Mucosa of gallbladder (tissue), 1 donor: Measurements from ENCODE around the gene FDXR. TPM values are rescaled to one million over a fixed set of nuclear protein-coding genes. Genes with fewer than 3 reads are reported as not detected.
"Not testable (repeated sequence)": the region's sequence is repeated elsewhere in the genome, so short reads cannot be mapped to it uniquely, and the experiment has no call there.

Experiments
- DNase-seq: peaks from one replicate; pipeline ENCODE4 v3.0.0-alpha.2; 2020; ENCODE audit warnings: low spot score
- total RNA-seq: library from RNA; stranded (reverse); gene quantifications from one replicate; pipeline ENCODE4 v1.2.1, GENCODE V29; 2021
- donor health status: DM: no; HTN: no; CAD: no.

The FDXR gene, protein sequence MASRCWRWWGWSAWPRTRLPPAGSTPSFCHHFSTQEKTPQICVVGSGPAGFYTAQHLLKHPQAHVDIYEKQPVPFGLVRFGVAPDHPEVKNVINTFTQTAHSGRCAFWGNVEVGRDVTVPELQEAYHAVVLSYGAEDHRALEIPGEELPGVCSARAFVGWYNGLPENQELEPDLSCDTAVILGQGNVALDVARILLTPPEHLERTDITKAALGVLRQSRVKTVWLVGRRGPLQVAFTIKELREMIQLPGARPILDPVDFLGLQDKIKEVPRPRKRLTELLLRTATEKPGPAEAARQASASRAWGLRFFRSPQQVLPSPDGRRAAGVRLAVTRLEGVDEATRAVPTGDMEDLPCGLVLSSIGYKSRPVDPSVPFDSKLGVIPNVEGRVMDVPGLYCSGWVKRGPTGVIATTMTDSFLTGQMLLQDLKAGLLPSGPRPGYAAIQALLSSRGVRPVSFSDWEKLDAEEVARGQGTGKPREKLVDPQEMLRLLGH
- 9.3 TPM for total RNA-seq

DNA sequence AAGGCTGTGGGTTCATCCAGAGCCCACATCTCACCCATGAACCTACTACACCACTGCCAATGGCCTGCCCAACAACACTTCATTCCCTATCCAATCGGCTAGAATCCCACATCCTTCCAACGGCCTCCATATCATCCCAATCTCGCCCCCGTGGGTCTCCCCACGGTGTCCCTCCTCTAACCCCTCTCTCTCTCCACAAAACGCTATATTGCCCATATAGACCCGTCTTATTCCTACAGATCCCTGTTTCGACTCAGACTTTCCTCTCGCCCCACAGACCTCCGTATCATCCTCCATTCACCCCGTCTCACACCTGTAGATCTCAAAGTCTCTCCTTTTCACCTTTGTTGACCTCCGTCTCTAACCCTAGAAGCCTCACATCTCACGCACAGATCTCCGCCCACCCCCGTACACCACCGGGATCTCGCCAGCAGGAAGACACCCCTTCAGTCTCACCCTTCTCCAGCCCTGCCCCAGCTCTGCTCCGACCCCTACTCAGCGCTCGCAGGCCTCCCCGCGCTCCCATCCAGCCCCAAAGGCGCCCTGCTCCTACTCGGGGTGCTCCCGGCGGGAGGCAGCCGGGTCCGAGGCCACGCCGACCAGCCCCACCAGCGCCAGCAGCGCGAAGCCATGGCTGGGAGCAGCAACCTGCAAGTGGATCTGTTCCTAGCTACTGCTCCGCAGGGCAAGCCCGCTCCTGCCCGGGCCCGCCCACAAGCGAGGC, at the start of gene FDXR:
Gene FDXR (minus strand): TSS at position 682 of the 724 bp plus-strand sequence. CDS start 50 bp downstream, at position 632.
- no peak for DNase-seq

DNA sequence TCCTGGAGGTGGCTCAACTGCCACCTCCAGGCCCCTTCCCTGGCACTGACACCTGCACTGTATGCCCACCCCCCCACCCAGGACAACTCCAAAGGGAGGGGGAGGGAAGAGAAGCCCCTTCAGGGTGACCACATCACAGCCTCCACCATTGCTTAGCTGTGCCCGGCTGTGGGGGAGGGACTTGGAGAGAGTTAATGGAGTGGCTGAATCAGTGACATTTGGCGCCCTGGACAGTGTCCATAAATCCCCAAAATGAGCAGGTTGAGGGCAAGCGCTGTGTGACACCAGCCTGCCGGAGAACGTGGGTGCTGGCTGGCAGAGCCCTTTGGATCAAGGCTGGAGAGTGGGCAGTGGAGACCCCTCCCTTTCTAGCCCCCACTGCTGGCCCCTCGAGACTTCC, 49.4 kb upstream of the FDXR start:
- no peak for DNase-seq

DNA sequence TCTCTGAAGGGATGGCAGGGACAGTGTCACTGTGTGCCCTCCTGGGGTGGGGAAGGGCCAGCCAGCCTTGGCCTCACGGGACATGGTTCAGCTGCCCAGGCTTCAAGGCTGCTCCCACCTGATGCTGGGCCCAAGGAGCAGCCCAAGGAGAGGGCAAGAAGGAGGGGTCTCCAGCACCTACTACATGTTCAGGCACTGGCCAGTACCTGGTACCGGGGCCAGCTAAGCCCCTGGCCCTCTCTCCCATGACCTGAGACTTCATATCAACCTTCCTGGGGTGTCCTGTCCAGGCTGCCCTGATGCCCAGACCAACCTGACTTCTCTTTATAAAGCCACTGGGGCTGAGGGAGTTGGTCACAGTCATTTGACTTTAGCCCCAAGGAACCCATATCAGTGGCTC, 49.0 kb upstream of the FDXR start:
- DNase-seq: no peak

DNA sequence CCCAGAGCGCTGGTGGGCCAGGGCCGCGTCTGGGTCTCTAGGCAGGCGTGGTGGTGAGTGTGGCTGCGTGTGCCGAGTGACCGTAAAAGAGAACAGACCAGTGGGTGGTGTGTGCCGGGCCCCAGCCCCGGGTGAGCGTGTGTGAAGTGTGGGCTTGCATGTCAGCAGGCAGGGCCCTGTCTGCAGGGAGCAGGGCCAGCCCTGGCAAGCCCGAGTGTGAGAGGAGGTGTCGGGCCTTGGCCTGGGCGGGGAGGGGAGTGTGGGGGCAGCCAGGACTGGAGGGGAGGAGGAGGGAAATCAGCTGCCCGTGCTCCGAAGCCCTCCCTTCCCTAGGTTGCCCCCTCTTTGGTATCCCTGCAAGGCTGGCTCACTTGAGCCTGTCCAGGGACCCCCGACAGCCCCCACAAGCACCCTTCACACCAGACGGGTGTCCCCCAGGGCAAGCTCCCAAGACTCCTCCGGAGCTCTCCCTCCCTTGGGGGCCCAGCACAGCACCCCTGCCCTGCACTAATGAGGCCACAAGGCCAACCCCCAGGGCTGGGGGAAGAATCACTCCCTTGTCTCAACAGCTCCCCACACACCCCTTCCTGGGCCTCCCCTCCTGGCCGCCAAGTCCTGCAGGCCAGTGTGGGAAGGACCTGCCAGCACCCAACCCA, 48.4 kb upstream of the FDXR start:
- DNase-seq: no peak

DNA sequence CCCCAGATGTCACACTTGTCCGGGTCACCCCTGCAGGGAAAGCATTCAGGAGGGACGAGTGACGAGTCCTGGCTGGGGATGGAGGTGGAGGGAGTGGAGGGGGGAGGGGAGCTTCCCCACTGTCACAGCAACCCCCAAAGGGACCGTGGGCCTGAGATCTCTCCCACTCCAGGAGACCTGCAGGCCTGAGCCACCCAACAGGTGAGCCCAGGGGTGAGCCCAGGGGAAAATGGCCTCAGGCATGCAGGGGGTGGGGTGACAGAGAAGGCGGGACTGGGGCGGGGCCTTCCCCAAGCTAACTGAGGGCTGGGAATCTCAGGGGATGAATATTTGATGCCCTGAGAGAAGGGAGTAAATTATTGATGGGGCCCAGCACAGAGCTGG, 47.8 kb upstream of the FDXR start:
- DNase-seq: no peak

DNA sequence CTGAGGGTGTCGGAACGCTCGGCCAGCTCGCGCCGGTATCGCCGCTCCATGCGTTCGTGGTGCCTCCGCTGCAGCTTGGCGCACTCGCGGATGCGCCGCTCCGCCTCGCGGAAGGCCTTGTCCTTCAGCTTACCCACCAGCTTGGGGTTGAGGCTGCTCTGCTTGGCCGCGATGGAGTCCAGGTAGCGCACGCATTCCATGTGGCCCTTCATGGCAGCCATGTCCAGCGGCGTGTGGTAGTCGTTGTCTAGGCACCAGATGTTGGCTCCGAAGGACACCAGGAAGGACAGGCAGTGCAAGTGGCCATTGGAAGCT, 47.5 kb upstream of the FDXR start:
- DNase-seq: no peak

DNA sequence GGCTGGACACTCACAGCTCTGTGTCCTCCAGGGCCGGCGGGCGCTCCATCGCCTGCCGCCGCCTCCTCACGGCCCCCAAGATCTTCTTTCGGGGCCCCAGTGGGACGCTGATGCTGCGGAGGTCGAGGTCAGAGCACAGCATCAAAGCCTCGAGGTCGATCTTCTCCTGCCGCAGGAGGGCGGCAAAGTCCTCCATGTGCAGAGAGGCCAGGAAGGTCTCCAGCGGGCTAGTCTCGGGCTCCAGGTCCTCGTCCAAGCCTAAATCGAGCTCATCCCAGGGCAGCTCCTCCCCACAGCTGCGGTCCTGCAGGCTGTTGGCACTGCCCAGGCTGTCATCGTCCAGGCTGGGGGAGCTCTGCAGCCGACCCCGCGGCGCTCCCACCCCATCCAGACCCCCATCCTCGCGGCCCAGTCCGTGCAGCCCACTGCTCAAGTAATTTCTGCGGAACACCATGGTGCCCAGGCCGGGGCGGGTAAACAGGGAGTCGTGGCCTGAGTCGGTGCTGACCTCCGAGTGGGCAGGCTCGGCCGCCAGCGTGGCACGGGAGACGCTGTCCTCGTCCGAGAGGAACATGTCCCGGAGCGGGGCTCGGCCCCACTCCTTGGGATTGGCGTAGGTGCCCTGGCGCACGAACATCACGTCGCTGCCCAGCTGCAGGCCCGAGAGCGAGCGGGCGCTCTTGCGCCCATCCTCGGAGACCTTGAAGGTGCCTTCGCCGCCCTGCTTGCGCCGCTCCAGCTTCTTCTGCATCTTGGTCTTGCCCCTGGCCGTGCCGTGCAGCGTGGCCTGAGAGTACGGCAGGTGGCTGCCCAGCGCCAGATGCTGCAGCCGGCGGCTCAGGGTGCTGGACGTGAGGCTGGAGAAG, 46.9 kb upstream of the FDXR start:
- no peak for DNase-seq

DNA sequence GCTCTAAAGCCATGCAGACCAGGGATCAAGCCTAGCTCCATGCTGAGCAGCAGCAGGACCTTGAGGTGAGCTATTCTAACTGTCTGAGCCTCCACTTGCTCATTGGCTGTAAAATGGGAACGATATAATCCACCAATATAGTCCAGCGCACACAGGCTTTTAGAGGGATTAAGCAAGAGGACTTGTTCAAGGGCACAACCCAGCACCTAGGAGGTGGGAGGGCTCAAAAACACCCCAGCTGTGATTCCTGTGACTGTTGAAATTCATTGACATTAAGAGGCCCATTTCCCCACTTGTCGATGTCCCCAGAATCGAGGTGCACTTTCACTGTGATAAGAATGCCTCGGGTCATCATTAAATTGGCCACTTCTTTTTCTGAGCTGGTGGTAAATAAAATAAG, 46.1 kb upstream of the FDXR start:
- DNase-seq: no peak

DNA sequence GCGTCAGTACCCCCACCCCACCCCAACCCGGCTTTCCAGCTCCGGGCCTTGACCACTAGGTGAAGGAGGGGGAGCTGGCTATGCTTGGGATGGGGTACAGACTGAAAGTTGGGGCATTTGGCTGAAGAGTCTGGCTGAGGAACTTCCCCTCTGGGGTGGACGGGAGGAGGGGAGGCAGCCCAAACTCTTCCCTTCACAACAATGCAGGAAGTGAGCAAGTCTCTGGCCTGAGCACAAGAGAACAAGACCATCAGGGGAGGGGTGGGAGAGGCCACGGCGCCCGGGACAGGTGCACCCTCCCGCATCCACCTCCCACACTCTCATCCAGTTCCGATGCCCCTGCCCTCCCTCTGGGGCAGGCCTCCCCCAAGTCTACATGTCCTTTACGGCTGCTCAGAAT, 44.6 kb upstream of the FDXR start:
- no peak for DNase-seq

DNA sequence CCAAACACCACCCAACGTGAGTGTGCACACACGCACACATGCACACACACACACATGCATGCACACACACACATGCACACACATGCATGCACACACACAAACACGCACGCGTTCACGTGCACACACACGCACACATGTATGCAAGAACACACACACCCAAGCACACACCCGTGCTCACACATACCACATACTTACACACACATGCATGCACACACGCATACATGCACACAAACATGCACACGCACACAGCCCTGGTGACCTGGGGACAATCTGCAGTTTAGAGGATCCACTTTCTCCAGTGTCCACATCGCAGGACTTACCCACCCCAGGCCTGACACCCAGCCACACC, 44.0 kb upstream of the FDXR start:
- no peak for DNase-seq

DNA sequence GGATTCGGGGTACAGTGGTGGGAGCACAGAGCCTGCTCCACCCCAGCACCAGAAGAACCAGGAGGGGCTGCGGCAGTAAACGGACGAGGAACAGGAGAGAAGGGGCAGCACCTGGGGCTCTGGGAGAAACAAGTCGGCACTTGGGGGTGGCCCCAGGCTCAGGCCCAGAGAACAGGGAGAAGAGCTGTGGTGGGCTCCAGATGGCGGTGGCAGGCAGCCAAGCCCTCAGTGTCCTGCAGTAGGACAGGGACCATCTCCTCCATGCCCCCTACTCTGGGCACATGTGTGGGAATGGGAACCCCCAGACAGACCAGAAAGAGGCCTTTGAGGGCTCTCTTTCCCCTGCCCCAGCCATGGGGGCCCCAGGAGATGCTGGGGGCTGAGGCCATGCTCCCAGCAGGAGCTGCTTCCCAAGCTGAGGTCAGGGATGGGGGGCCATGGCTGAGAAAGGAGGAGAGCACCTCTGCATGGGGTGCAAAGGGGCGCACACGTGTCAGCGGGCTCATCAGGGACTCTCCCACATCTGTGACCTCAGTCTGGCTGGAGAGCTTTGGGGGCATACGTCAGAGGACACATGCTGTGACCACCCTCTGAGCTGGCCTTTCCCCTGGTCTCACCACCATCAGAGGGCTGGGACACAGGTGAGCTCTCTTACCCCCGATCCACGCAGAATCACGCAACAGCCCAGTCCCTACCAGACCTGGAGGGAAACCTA, 43.5 kb upstream of the FDXR start:
- DNase-seq: no peak

DNA sequence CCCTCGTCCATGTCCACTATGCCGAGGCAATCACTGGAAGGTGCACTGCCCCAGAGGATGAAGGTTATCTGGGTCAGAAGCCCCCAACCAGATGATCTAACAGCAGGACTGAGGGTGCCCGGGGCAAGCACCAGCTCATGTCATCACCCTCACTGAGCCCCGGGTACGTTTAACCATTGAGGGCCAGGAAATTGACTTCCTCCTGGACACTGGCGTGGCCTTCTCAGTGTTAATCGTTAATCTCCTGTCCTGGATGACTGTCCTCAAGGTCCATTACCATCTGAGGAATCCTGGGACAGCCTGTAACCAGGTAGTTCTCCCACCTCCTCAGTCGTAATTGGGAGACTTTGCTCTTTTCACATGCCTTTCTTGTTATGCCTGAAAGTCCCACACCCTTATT, 38.6 kb upstream of the FDXR start:
- DNase-seq: not testable (repeated sequence)

DNA sequence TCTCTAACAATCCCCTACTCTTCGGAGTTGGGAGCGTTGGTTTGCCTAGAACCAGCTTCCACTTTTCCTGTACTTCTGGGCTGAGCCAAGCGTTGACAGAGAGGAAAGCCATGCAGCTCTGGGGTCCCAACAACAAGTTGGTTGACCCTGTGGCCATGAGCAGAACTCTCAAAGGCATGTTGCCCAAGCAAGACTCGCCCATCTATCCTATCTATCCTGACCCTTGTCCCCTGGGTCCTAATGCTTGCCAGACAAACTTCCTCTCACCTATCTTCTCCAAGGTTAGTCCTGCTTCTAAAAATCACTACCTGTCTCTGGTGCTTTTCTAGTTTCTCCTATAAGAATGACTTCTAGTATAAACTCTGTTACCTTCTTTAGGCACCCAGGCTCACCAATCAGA, 36.3 kb upstream of the FDXR start:
- DNase-seq: not testable (repeated sequence)

DNA sequence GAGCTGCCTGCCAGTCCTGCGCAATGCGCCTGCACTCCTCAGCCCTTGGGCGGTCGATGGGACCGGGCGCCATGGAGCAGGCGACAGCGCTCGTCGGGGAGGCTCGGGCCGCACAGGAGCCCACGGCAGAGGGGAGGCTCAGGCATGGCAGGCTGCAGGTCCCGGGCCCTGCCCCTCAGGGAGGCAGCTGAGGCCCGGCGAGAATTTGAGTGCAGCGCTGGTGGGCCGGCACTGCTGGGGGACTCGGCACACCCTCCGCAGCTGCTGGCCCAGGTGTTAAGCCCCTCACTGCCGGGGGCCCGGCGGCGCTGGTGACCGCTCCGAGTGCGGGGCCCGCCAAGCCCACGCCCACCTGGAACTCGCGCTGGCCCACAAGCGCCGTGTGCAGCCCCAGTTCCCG, 34.2 kb upstream of the FDXR start:
- no peak for DNase-seq

DNA sequence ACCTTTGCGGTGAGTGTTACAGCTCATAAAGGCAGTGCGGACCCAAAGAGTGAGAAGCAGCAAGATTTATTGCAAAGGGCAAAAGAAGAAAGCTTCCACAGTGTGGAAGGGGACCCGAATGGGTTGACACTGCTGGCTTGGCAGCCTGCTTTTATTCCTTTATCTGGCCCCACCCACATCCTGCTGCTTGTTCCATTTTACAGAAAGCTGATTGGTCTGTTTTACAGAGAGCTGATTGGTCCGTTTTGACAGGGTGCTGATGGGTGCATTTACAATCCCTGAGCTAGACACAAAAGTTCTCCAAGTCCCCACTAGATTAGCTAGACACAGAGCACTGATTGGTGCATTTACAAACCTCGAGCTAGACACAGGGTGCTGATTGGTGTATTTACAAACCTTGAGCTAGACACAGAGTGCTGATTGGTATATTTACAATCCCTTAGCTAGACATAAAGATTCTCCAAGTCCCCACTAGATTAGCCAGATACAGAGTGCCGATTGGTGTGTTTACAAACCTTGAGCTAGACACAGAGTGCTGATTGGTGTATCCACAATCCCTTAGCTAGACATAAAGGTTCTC, 33.5 kb upstream of the FDXR start:
- not testable (repeated sequence) for DNase-seq

DNA sequence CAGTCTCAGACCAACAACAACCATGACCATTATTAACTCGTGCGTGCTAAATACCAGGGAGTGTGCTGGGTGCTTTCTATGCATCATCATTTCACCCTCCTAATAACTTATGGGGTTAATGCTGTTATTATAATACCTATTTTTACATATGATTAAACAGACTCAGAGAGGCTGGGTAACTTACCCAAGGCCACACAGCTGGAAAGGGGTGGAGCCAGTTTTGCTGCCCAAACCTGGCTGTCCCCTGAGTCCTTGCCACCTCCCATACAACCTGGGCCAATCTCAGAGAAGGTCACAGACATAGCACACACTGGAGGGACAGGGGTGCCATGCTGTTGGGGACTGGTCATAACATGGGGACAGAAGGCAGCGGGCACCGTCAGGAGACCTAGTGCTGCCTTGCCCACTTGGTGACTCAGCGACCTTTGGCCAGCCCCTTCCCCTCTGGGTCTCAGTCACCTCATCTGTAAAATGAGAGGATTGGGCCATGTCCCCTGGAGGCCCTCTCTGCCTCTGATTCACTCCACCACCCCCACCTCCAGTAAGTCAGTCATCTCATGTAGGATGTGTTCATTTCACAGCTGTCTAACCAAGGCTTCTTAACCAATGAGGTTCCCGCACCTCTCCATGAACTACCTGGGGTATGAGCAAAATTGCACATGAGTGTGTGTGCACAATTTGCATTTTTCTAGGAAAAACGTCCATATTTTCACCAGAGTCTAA, 32.1 kb upstream of the FDXR start:
- no peak for DNase-seq

DNA sequence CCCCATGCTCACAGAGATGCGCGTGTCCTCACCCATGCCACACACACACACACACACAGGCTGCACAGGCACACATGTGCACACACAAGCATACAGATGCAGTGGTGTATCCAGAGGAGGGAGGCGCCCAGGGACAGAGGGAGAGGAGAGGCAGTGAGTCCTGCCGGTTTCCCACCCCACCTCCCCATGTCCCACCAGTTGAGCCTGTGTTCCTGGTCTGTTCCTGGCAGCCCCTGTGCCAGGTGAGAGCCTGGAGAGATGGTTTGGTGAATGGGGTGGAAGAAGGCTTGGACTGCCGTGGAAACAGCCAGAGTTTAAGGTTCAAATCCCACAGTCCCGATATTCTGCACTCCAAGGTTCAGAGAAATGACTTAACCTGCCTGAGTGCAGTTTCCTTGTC, 30.9 kb upstream of the FDXR start:
- no peak for DNase-seq

DNA sequence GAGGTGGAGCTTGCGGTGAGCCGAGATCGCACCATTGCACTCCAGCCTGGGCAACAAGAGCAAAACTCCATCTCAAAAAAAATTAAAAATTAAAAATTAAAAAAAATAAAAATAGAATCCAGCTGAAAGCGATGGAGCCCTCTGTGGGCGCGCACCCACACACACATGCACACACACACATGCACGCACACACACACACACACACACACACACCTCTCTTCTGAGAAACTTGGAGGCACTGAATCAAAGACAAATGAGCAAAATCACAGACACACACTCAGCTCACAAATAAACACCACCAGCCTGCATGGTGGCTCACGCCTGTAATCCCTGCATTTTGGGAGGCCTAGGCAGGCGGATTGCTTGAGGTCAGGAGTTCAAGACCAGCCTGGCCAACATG, 30.2 kb upstream of the FDXR start:
- no peak for DNase-seq

DNA sequence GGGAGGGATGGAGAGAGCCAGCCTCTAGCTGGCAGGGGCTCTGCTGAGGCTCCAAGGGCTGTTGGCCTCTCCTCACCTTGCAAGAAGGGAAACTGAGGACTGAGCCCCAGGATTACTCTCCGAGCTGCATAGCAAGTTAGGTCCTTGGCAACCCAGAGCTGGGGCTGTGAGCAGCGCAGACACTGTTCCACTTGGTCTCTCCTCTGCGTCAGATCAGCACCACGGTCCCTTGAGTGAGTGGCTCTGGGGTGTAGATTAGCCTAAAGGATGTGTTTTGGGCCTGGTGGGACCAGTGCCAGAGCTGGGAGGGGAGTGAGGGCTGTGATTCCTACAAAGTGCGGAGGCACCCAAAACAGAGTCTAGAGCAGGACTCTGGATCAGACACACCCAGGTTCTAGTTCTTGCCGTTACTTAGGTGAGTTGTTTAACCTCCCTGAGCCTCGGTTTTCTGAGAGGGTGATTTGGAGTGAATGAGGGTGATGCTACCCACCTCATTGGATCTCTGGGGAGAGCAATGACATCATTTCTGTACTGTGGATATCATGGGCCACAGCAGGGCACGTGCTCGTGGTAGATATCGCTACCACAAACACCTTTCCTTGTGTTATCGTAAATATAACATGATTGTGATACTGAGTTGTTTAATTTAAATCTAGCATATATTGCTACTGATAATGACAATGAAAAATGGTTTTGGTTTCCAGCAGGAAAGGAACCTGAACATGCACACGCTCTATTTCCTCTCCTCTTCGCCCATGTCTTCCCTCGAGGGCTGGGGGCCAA, 28.8 kb upstream of the FDXR start:
- no peak for DNase-seq
